Left renal cortex interstitium (tissue), 4 donors: ENCODE measurements around the gene COL8A2. TPM values are rescaled to one million over a fixed set of nuclear protein-coding genes. Genes with fewer than 3 reads are reported as not detected.

Experiments used
- DNase-seq, 4 donors: peaks; one replicate each; pipeline ENCODE4 v3.0.0-alpha.2; 2013; ENCODE audit warnings: low read depth in 4 of 4, low spot score in 2 of 4, missing footprints in 1 of 4
- polyA plus RNA-seq, 4 donors: library from polyadenylated mRNA; unstranded; fragments of 120-200 nt; gene quantifications; one replicate each; pipeline ENCODE4 v1.2.1, GENCODE V29; 2013; ENCODE audit not compliant: insufficient read length in 4 of 4

Gene COL8A2
- polyA plus RNA-seq, 4 donors = 1.6 to 2.8 (median 1.9) TPM

GRCh38 chr1:36157973-36158826, 33.2 kb upstream of the COL8A2 start:
- DNase-seq = no peak

GRCh38 chr1:36157115-36157903, 32.3 kb upstream of the COL8A2 start:
- no peak for DNase-seq

- peak in 2 of 4 donors; percentile 66 to 71 for DNase-seq
Measured at GRCh38 chr1:36156329-36157114, 31.5 kb upstream of the COL8A2 start.

- DNase-seq = peak in 2 of 4 donors; percentile 65 to 69
Measured at GRCh38 chr1:36155408-36156328, 30.6 kb upstream of the COL8A2 start, which contains the start of gene MAP7D1. MAP7D1 (plus strand) TSS chr1:36156160; CDS start chr1:36156418, 258 bp downstream.

- no peak for DNase-seq
Measured at GRCh38 chr1:36154765-36155407, 29.9 kb upstream of the COL8A2 start.

- DNase-seq = no peak
Measured at GRCh38 chr1:36154335-36154734, 29.3 kb upstream of the COL8A2 start.

- DNase-seq = no peak
Measured at GRCh38 chr1:36153476-36153875, 28.5 kb upstream of the COL8A2 start.

GRCh38 chr1:36151845-36152203, 26.8 kb upstream of the COL8A2 start:
- no peak for DNase-seq

GRCh38 chr1:36151134-36151844, 26.3 kb upstream of the COL8A2 start:
- DNase-seq = no peak

GRCh38 chr1:36150296-36151133, 25.5 kb upstream of the COL8A2 start:
- DNase-seq = peak in 2 of 4 donors; percentile 78 to 84

- no peak for DNase-seq
Measured at GRCh38 chr1:36149973-36150295, 24.9 kb upstream of the COL8A2 start.

- DNase-seq = peak; percentile 92 to 99 (median 96)
Measured at GRCh38 chr1:36149237-36149972, 24.4 kb upstream of the COL8A2 start, which contains the start of gene TRAPPC3. TRAPPC3 (minus strand) TSS chr1:36149486; CDS start chr1:36149378, 108 bp downstream.

- DNase-seq = no peak
Measured at GRCh38 chr1:36148821-36149236, 23.8 kb upstream of the COL8A2 start.

GRCh38 chr1:36144413-36144812, 19.4 kb upstream of the COL8A2 start:
- DNase-seq = no peak

GRCh38 chr1:36143424-36143823, 18.4 kb upstream of the COL8A2 start:
- no peak for DNase-seq

GRCh38 chr1:36142121-36142520, 17.1 kb upstream of the COL8A2 start:
- no peak for DNase-seq

- no peak for DNase-seq
Measured at GRCh38 chr1:36139521-36139920, 14.5 kb upstream of the COL8A2 start.
